ENCODE results near the gene S100A8.
A peak's percentile ranks its signal among the peaks of the same experiment; 100 is the strongest.

Gene S100A8

GRCh38 chr1:153364766-153365666 is 25.9 kb downstream of the S100A8 start:
- Mint-ChIP-seq H3K27me3 (ENCODE audit: low read depth) (peaks cover 8% of the 10 kb centered on the region), H3K4me1 (no peaks in the 10 kb centered on the region), H3K36me3 (ENCODE audit: low read depth) (no peaks in the 10 kb centered on the region), H3K4me3 (no peak overlapping the region), H3K9me3 (no peaks in the 10 kb centered on the region), H3K27ac (no peak overlapping the region)
- no peak for TF ChIP-seq CTCF (IDR thresholded peaks at IDR 0.05; ENCODE audit: unreplicated experiment in 3 of 3)

GRCh38 chr1:153364156-153364555 is 26.7 kb downstream of the S100A8 start:
- H3K4me1 Mint-ChIP-seq = no peaks in the 10 kb centered on the region
- H3K27me3 Mint-ChIP-seq (ENCODE audit: low read depth) = peaks cover 8% of the 10 kb centered on the region
- H3K36me3 Mint-ChIP-seq (ENCODE audit: low read depth) = no peaks in the 10 kb centered on the region
- no peak overlapping the region for H3K27ac Mint-ChIP-seq
- TF ChIP-seq CTCF (IDR thresholded peaks at IDR 0.05; ENCODE audit: unreplicated experiment in 3 of 3) = no peak
- no peaks in the 10 kb centered on the region for H3K9me3 Mint-ChIP-seq
- no peak overlapping the region for H3K4me3 Mint-ChIP-seq

GRCh38 chr1:153363641-153364040 is 27.2 kb downstream of the S100A8 start:
- Mint-ChIP-seq H3K9me3 (no peaks in the 10 kb centered on the region), H3K36me3 (ENCODE audit: low read depth) (no peaks in the 10 kb centered on the region), H3K4me3 (no peak overlapping the region), H3K4me1 (no peaks in the 10 kb centered on the region), H3K27me3 (ENCODE audit: low read depth) (peaks cover 12% of the 10 kb centered on the region), H3K27ac (no peak overlapping the region)
- no peak for TF ChIP-seq CTCF (IDR thresholded peaks at IDR 0.05; ENCODE audit: unreplicated experiment in 3 of 3)

GRCh38 chr1:153362187-153362775 is 28.6 kb downstream of the S100A8 start:
- peaks cover 13% of the 10 kb centered on the region for H3K27me3 Mint-ChIP-seq (ENCODE audit: low read depth)
- no peak overlapping the region for H3K4me3 Mint-ChIP-seq

GRCh38 chr1:153361480-153362109 is 29.3 kb downstream of the S100A8 start:
- H3K9me3 Mint-ChIP-seq = no peaks in the 10 kb centered on the region
- no peaks in the 10 kb centered on the region for H3K36me3 Mint-ChIP-seq (ENCODE audit: low read depth)
- H3K4me1 Mint-ChIP-seq = no peaks in the 10 kb centered on the region

More at GRCh38 chr1:153362187-153362775, 28.6 kb downstream of the S100A8 start:
- no peak for TF ChIP-seq CTCF (IDR thresholded peaks at IDR 0.05; ENCODE audit: unreplicated experiment in 3 of 3)
- Mint-ChIP-seq H3K9me3 (no peaks in the 10 kb centered on the region), H3K4me1 (no peaks in the 10 kb centered on the region), H3K27ac (peak overlapping the region in 2 of 3 experiments; percentile 27 to 73), H3K36me3 (ENCODE audit: low read depth) (no peaks in the 10 kb centered on the region)

More at GRCh38 chr1:153361480-153362109, 29.3 kb downstream of the S100A8 start:
- Mint-ChIP-seq H3K27ac (peak overlapping the region in 1 of 3 experiments; percentile 68), H3K27me3 (ENCODE audit: low read depth) (peaks cover 13% of the 10 kb centered on the region), H3K4me3 (no peak overlapping the region)
- no peak for TF ChIP-seq CTCF (IDR thresholded peaks at IDR 0.05; ENCODE audit: unreplicated experiment in 3 of 3)

All from nephron (organoid).